Endodermal cell (in vitro differentiated cells): Measurements from ENCODE around the gene PGBD5. TPM values are rescaled to one million over a fixed set of nuclear protein-coding genes. Genes with fewer than 3 reads are reported as not detected.

Experiments used
- DNase-seq: peaks from one replicate; pipeline ENCODE4 v3.0.0-alpha.2; 2017
- H3K27ac ChIP-seq: 2 replicates; pipeline ENCODE4 v1.5.1; 2013; ENCODE audit warnings: mild to moderate bottlenecking, low read depth, low read length, moderate library complexity
- H3K27me3 ChIP-seq: 2 replicates; pipeline ENCODE4 v1.6.1; 2013; ENCODE audit warnings: mild to moderate bottlenecking, low read length, moderate library complexity; ENCODE audit not compliant: insufficient read depth, control insufficient read depth, poor library complexity, severe bottlenecking
- H3K36me3 ChIP-seq: 2 replicates; pipeline ENCODE4 v1.7.0; 2013; ENCODE audit warnings: mild to moderate bottlenecking, low read length, moderate library complexity; ENCODE audit not compliant: control insufficient read depth, insufficient read depth
- H3K4me1 ChIP-seq: one replicate; pipeline ENCODE4 v1.7.0; 2013; ENCODE audit warnings: low read length; ENCODE audit not compliant: control insufficient read depth, insufficient read depth
- H3K4me3 ChIP-seq: 2 replicates; pipeline ENCODE4 v1.5.1; 2013; ENCODE audit warnings: mild to moderate bottlenecking, low read length, moderate library complexity
- H3K9ac ChIP-seq: 2 replicates; pipeline ENCODE4 v1.6.1; 2013; ENCODE audit warnings: mild to moderate bottlenecking, low read length, moderate library complexity; ENCODE audit not compliant: poor library complexity, severe bottlenecking; ENCODE audit errors: extremely low read depth
- H3K9me3 ChIP-seq: 2 replicates; pipeline ENCODE4 v1.6.1; 2013; ENCODE audit warnings: mild to moderate bottlenecking, low read length, moderate library complexity; ENCODE audit not compliant: control insufficient read depth
- H3K27ac Mint-ChIP-seq: 2 replicates; pipeline ENCODE4 v1.8.0; 2020; ENCODE audit warnings: mixed read lengths
- H3K27me3 Mint-ChIP-seq: 2 replicates; pipeline ENCODE4 v1.8.0; 2021; ENCODE audit warnings: mild to moderate bottlenecking, mixed read lengths; ENCODE audit not compliant: insufficient read depth
- H3K36me3 Mint-ChIP-seq: 2 replicates; pipeline ENCODE4 v1.8.0; 2020; ENCODE audit warnings: low read depth, mixed read lengths
- H3K4me1 Mint-ChIP-seq: 2 replicates; pipeline ENCODE4 v1.8.0; 2020; ENCODE audit warnings: mixed read lengths
- H3K4me3 Mint-ChIP-seq: 2 replicates; pipeline ENCODE4 v1.8.0; 2020; ENCODE audit warnings: mild to moderate bottlenecking, moderate library complexity, mixed read lengths
- H3K9me3 Mint-ChIP-seq: 2 replicates; pipeline ENCODE4 v1.8.0; 2020; ENCODE audit warnings: mild to moderate bottlenecking, mixed read lengths
- WGBS, 2 experiments: methylation state at CpG; one replicate each; pipeline versions ENCODE4 v1.1.5 to v1.1.7; 2013; ENCODE audit warnings: missing lambda C conversion rate in 2 of 2, mixed read lengths in 1 of 2; ENCODE audit not compliant: insufficient coverage in 1 of 2, insufficient read length in 1 of 2; 5-methylcytosine and 5-hydroxymethylcytosine counted together
- total RNA-seq, 2 donors: library from RNA; stranded (reverse); fragmentation: NEBNext Ultra II Directional in 1 of 2; extraction: Animal tissue kit (Norgen Biotek cat#: 25700) in 1 of 2; gene quantifications; 2 replicates in 1 of 2; 3 replicates in 1 of 2; pipeline ENCODE4 v1.2.1, GENCODE V29; 2021
- TF ChIP-seq, protein P1 (sequence below): fragments of 200-600 bp; sonication (generic); conservative IDR thresholded peaks from 2 replicates; pipeline ENCODE4 v1.5.0; 2021; ENCODE audit warnings: antibody characterized with exemption, mild to moderate bottlenecking

Gene PGBD5
- total RNA-seq, 2 donors from 2014 or later: 1.3 to 4.6 TPM

DNA sequence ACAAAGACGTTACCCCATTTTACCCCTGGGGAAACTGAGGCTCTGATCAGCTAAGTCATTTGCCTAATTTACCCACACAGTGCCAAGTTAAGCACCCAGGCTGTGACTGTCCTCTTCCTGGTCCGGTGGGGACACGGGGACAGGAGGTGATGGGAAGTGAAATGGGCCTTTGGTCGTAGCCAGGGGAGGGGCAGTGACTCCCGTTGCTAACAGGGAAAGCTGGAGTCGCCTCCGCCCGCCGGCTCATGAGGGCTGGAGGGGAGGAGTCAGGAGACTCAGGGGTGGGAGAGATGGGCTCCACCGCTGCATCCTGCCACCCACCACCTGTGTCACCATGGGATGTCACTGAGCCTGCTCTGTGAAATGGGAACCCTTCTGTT, 139.3 kb downstream of the PGBD5 start:
- no peak overlapping the region for H3K4me3 ChIP-seq
- H3K4me1 ChIP-seq: no peaks in the 10 kb centered on the region
- H3K9ac ChIP-seq: no peak overlapping the region
- H3K9me3 ChIP-seq: no peaks in the 10 kb centered on the region
- no peaks in the 10 kb centered on the region for H3K27me3 ChIP-seq
- no peak for DNase-seq
- no peak overlapping the region for H3K4me3 Mint-ChIP-seq
- no peak overlapping the region for H3K27ac ChIP-seq
- H3K27ac Mint-ChIP-seq: no peak overlapping the region
- TF ChIP-seq, protein P1, sequence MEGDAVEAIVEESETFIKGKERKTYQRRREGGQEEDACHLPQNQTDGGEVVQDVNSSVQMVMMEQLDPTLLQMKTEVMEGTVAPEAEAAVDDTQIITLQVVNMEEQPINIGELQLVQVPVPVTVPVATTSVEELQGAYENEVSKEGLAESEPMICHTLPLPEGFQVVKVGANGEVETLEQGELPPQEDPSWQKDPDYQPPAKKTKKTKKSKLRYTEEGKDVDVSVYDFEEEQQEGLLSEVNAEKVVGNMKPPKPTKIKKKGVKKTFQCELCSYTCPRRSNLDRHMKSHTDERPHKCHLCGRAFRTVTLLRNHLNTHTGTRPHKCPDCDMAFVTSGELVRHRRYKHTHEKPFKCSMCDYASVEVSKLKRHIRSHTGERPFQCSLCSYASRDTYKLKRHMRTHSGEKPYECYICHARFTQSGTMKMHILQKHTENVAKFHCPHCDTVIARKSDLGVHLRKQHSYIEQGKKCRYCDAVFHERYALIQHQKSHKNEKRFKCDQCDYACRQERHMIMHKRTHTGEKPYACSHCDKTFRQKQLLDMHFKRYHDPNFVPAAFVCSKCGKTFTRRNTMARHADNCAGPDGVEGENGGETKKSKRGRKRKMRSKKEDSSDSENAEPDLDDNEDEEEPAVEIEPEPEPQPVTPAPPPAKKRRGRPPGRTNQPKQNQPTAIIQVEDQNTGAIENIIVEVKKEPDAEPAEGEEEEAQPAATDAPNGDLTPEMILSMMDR: no peak
- no peaks in the 10 kb centered on the region for H3K36me3 ChIP-seq
- H3K27me3 Mint-ChIP-seq: peaks cover 4% of the 10 kb centered on the region
- H3K36me3 Mint-ChIP-seq: peaks cover 10% of the 10 kb centered on the region
- 86 to 100% methylated on average over 2 to 10 of the region's 10 CpGs for WGBS, 2 experiments
- no peaks in the 10 kb centered on the region for H3K9me3 Mint-ChIP-seq
- H3K4me1 Mint-ChIP-seq: peaks cover 2% of the 10 kb centered on the region

DNA sequence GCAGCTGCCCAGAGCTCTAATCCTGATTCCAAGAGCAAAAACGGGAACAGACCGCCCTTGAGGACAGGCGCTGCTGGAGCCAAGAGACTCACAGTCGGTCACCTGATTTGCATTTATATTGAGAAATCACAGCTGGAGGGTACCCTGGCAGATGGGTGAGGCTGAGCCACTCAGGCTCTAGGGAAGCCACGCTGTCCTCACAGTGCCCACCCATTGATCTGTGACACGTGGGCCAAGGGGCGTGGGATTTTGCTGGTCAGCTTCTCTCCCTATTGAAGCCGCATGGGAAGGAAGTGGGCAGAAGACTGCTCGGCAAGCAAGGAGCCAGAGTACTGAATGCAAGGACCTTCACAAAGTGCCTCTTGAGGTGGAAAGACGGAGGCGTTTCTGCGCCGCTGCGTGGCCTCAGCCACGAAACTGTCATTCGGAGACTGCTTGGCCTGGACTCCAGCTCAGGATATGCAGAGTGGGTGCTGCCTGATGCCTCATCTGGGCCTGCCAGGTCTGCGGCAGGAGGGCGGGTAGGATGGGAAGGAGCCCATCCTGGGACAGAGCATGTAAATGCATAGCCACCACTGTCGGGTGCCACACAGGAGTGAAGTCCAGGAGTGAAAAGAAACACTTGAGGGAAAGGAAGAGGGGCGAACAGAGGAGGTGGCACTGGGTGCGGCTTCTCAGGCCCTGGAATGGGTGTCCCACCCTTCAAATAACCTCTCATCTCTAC, 139.8 kb downstream of the PGBD5 start:
- no peaks in the 10 kb centered on the region for H3K36me3 ChIP-seq
- Mint-ChIP-seq H3K27ac (no peak overlapping the region), H3K4me1 (peaks cover 2% of the 10 kb centered on the region), H3K27me3 (peaks cover 3% of the 10 kb centered on the region), H3K9me3 (no peaks in the 10 kb centered on the region), H3K36me3 (peaks cover 10% of the 10 kb centered on the region), H3K4me3 (no peak overlapping the region)
- H3K4me3 ChIP-seq: no peak overlapping the region
- H3K27ac ChIP-seq: peak overlapping the region; percentile 32
- TF ChIP-seq, protein P1: no peak
- H3K9ac ChIP-seq: no peak overlapping the region
- H3K9me3 ChIP-seq: no peaks in the 10 kb centered on the region
- no peaks in the 10 kb centered on the region for H3K4me1 ChIP-seq
- DNase-seq: no peak
- no peaks in the 10 kb centered on the region for H3K27me3 ChIP-seq
- 86 to 91% methylated on average over 9 to 21 of the region's 21 CpGs for WGBS, 2 experiments

DNA sequence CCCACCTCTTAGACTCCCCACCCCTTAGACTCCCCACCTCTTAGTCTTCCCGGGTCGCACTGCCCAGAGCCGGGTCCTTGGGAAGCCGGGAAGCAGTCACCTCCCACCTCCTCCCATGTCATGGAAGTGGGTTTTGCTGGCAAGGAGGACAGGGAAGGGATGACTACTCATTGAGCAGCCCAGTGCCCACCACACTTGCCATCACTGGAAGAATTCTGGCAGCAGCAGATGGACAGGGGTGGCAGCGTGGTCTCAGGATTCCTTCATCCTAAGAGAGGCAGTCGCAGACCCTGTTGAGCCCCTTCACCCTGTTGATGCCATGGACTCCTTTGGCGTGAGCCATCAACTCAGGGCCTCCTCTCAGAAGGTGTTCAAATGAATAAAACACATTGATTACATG, 140.8 kb downstream of the PGBD5 start:
- Mint-ChIP-seq H3K4me3 (no peak overlapping the region), H3K27ac (no peak overlapping the region), H3K9me3 (no peaks in the 10 kb centered on the region), H3K36me3 (peaks cover 10% of the 10 kb centered on the region), H3K27me3 (no peaks in the 10 kb centered on the region), H3K4me1 (peaks cover 2% of the 10 kb centered on the region)
- 91 to 92% methylated on average over 1 to 7 of the region's 7 CpGs for WGBS, 2 experiments
- DNase-seq: no peak
- Histone ChIP-seq H3K27ac (no peak overlapping the region), H3K9ac (no peak overlapping the region), H3K9me3 (no peaks in the 10 kb centered on the region), H3K4me1 (no peaks in the 10 kb centered on the region), H3K27me3 (no peaks in the 10 kb centered on the region), H3K4me3 (no peak overlapping the region), H3K36me3 (no peaks in the 10 kb centered on the region)
- TF ChIP-seq, protein P1: no peak
